HG02571 (cell line): ENCODE results near the gene ZMYND19.
"Not testable (repeated sequence)": the region's sequence is repeated elsewhere in the genome, so short reads cannot be mapped to it uniquely, and the experiment has no call there.

Source experiments
- ATAC-seq: cut with Tn5 transposase; IDR thresholded peaks from one replicate; pipeline ENCODE4 v1.9.1; 2021; ENCODE audit warnings: mild to moderate bottlenecking, moderate library complexity; ENCODE audit not compliant: unreplicated experiment

The ZMYND19 gene

GRCh38 chr9:137589441-137590122, 730 bp downstream of the ZMYND19 start:
- peak; percentile 14 for ATAC-seq

GRCh38 chr9:137588891-137589290, 1.4 kb downstream of the ZMYND19 start:
- ATAC-seq, result no peak

GRCh38 chr9:137588311-137588710, 2.0 kb downstream of the ZMYND19 start:
- ATAC-seq, result no peak

GRCh38 chr9:137586854-137587253, 3.5 kb downstream of the ZMYND19 start:
- ATAC-seq, result no peak

GRCh38 chr9:137583957-137584356, 6.4 kb downstream of the ZMYND19 start:
- no peak for ATAC-seq

- ATAC-seq, result no peak
Observed at GRCh38 chr9:137583347-137583746, 7.0 kb downstream of the ZMYND19 start.

GRCh38 chr9:137582286-137582860, 7.9 kb downstream of the ZMYND19 start:
- ATAC-seq, result no peak

GRCh38 chr9:137581361-137582285, 8.7 kb downstream of the ZMYND19 start:
- no peak for ATAC-seq

- no peak for ATAC-seq
Observed at GRCh38 chr9:137580954-137581322, 9.4 kb downstream of the ZMYND19 start.

- no peak for ATAC-seq
Observed at GRCh38 chr9:137580209-137580953, 9.9 kb downstream of the ZMYND19 start.

- no peak for ATAC-seq
Observed at GRCh38 chr9:137579259-137579604, 11.1 kb downstream of the ZMYND19 start.

- peak; percentile 88 for ATAC-seq
Observed at GRCh38 chr9:137578518-137579258, 11.6 kb downstream of the ZMYND19 start, which contains the start of gene DPH7. DPH7 (minus strand) TSS chr9:137578925; CDS start chr9:137578777, 148 bp downstream.

GRCh38 chr9:137575716-137576411, 14.4 kb downstream of the ZMYND19 start:
- no peak for ATAC-seq

GRCh38 chr9:137575364-137575715, 15.0 kb downstream of the ZMYND19 start:
- no peak for ATAC-seq

GRCh38 chr9:137574192-137574591, 16.1 kb downstream of the ZMYND19 start:
- no peak for ATAC-seq

GRCh38 chr9:137570566-137570965, 19.7 kb downstream of the ZMYND19 start:
- ATAC-seq, result no peak

- ATAC-seq, result no peak
Observed at GRCh38 chr9:137569609-137570203, 20.6 kb downstream of the ZMYND19 start.

GRCh38 chr9:137568445-137568844, 21.9 kb downstream of the ZMYND19 start:
- not testable (repeated sequence) for ATAC-seq

- ATAC-seq, result no peak
Observed at GRCh38 chr9:137564817-137565411, 25.4 kb downstream of the ZMYND19 start.
